ENCODE data around the gene KRTAP10-5. TPM values are rescaled to one million over a fixed set of nuclear protein-coding genes. Genes with fewer than 3 reads are reported as not detected.

The KRTAP10-5 gene
- total and polyA plus RNA-seq, 5 donors, result not detected

- no peak overlapping the region for H3K27ac ChIP-seq (ENCODE audit: low read length)
- no peak overlapping the region for H3K4me3 ChIP-seq (ENCODE audit: low read length)
- DNase-seq (no peak), ATAC-seq (no peak)
- intact Hi-C loops (cut with DNase I), result no loop called here
- 85% methylated on average over 23 of the region's 23 CpGs for WGBS
- no peaks in the 10 kb centered on the region for H3K9me3 ChIP-seq (ENCODE audit: control insufficient read depth, low read length)
- H3K4me1 ChIP-seq (ENCODE audit: control insufficient read depth, insufficient read depth, low read length), result no peaks in the 10 kb centered on the region
- no peaks in the 10 kb centered on the region for H3K27me3 ChIP-seq (ENCODE audit: control insufficient read depth, insufficient read depth)
These were observed 49.4 kb downstream of the KRTAP10-5 start for GRCh38 chr21:44530903-44531605.

- intact Hi-C loops (cut with DNase I), result no loop called here
- 88% methylated on average over 7 of the region's 7 CpGs for WGBS
These were observed 50.0 kb downstream of the KRTAP10-5 start for GRCh38 chr21:44530221-44530902.

GRCh38 chr21:44529503-44530125 lies 50.8 kb downstream of the KRTAP10-5 start:
- DNase-seq (peak in 1 of 3 donors; percentile 34), ATAC-seq (no peak)
- H3K27ac ChIP-seq (ENCODE audit: low read length), result no peak overlapping the region
- intact Hi-C loops (cut with DNase I), result no loop called here
- no peak overlapping the region for H3K4me3 ChIP-seq (ENCODE audit: low read length)
- no peaks in the 10 kb centered on the region for H3K27me3 ChIP-seq (ENCODE audit: control insufficient read depth, insufficient read depth)
- H3K4me1 ChIP-seq (ENCODE audit: control insufficient read depth, insufficient read depth, low read length), result no peaks in the 10 kb centered on the region
- 59% methylated on average over 23 of the region's 23 CpGs for WGBS
- no peaks in the 10 kb centered on the region for H3K9me3 ChIP-seq (ENCODE audit: control insufficient read depth, low read length)

More at GRCh38 chr21:44530221-44530902, 50.0 kb downstream of the KRTAP10-5 start:
- no peak for ATAC-seq
- DNase-seq, result peak in 1 of 3 donors; percentile 27
- Histone ChIP-seq H3K27ac (ENCODE audit: low read length) (no peak overlapping the region), H3K27me3 (ENCODE audit: control insufficient read depth, insufficient read depth) (no peaks in the 10 kb centered on the region), H3K4me3 (ENCODE audit: low read length) (no peak overlapping the region), H3K9me3 (ENCODE audit: control insufficient read depth, low read length) (no peaks in the 10 kb centered on the region), H3K4me1 (ENCODE audit: control insufficient read depth, insufficient read depth, low read length) (no peaks in the 10 kb centered on the region)

Other genes starting within 250 kb of the KRTAP10-5 start
- gene CFAP410, start 241.2 kb downstream of the KRTAP10-5 start, total RNA-seq, result 10 to 100 TPM; 13.2 to 19.8 (median 17.6) TPM
- 16.8 TPM for gene CFAP410, start 241.2 kb downstream of the KRTAP10-5 start, polyA plus RNA-seq
- 1 to 10 TPM; 1.0 to 1.7 (median 1.4) TPM for gene TRPM2, start 227.0 kb downstream of the KRTAP10-5 start, total RNA-seq
- 0.61 TPM for gene TRPM2, start 227.0 kb downstream of the KRTAP10-5 start, polyA plus RNA-seq
- gene LRRC3, start 125.1 kb downstream of the KRTAP10-5 start, total RNA-seq, result 1 to 10 TPM in 3 of 4 donors, under 1 TPM in 1; 0.89 to 1.1 (median 1.0) TPM
- gene LRRC3, start 125.1 kb downstream of the KRTAP10-5 start, polyA plus RNA-seq, result 0.93 TPM
- not detected for gene KRTAP10-1, start 40.4 kb downstream of the KRTAP10-5 start, total RNA-seq
- not detected for gene KRTAP10-1, start 40.4 kb downstream of the KRTAP10-5 start, polyA plus RNA-seq
- not detected for gene KRTAP10-2, start 29.1 kb downstream of the KRTAP10-5 start, total RNA-seq
- gene KRTAP10-2, start 29.1 kb downstream of the KRTAP10-5 start, polyA plus RNA-seq, result 0.11 TPM
- gene KRTAP10-3, start 21.8 kb downstream of the KRTAP10-5 start, total RNA-seq, result not detected
- gene KRTAP10-3, start 21.8 kb downstream of the KRTAP10-5 start, polyA plus RNA-seq, result not detected
- gene KRTAP10-4, start 6.9 kb downstream of the KRTAP10-5 start, total RNA-seq, result not detected
- not detected for gene KRTAP10-4, start 6.9 kb downstream of the KRTAP10-5 start, polyA plus RNA-seq
- gene KRTAP10-6, start 11.9 kb upstream of the KRTAP10-5 start, total RNA-seq, result not detected
- not detected for gene KRTAP10-6, start 11.9 kb upstream of the KRTAP10-5 start, polyA plus RNA-seq
- not detected for gene KRTAP10-7, start 20.0 kb upstream of the KRTAP10-5 start, total RNA-seq
- not detected for gene KRTAP10-7, start 20.0 kb upstream of the KRTAP10-5 start, polyA plus RNA-seq
- not detected for gene KRTAP10-8, start 31.5 kb upstream of the KRTAP10-5 start, total RNA-seq
- not detected for gene KRTAP10-8, start 31.5 kb upstream of the KRTAP10-5 start, polyA plus RNA-seq
- gene KRTAP10-9, start 46.5 kb upstream of the KRTAP10-5 start, total RNA-seq, result not detected
- not detected for gene KRTAP10-9, start 46.5 kb upstream of the KRTAP10-5 start, polyA plus RNA-seq
- gene KRTAP10-10, start 56.8 kb upstream of the KRTAP10-5 start, total RNA-seq, result not detected
- not detected for gene KRTAP10-10, start 56.8 kb upstream of the KRTAP10-5 start, polyA plus RNA-seq
- gene KRTAP10-11, start 65.8 kb upstream of the KRTAP10-5 start, total RNA-seq, result not detected
- gene KRTAP10-11, start 65.8 kb upstream of the KRTAP10-5 start, polyA plus RNA-seq, result not detected
- not detected for gene KRTAP12-4, start 74.1 kb upstream of the KRTAP10-5 start, total RNA-seq
- not detected for gene KRTAP12-4, start 74.1 kb upstream of the KRTAP10-5 start, polyA plus RNA-seq
- gene KRTAP12-3, start 77.3 kb upstream of the KRTAP10-5 start, total RNA-seq, result not detected
- gene KRTAP12-3, start 77.3 kb upstream of the KRTAP10-5 start, polyA plus RNA-seq, result not detected
- gene KRTAP12-2, start 86.3 kb upstream of the KRTAP10-5 start, total RNA-seq, result not detected
- not detected for gene KRTAP12-2, start 86.3 kb upstream of the KRTAP10-5 start, polyA plus RNA-seq
- gene KRTAP12-1, start 101.6 kb upstream of the KRTAP10-5 start, total RNA-seq, result not detected
- not detected for gene KRTAP12-1, start 101.6 kb upstream of the KRTAP10-5 start, polyA plus RNA-seq
- gene KRTAP10-12, start 116.6 kb upstream of the KRTAP10-5 start, total RNA-seq, result not detected
- not detected for gene KRTAP10-12, start 116.6 kb upstream of the KRTAP10-5 start, polyA plus RNA-seq
- 1 to 10 TPM in 3 of 4 donors, under 1 TPM in 1; 0.29 to 4.6 (median 1.3) TPM for gene TSPEAR, start 131.0 kb upstream of the KRTAP10-5 start, total RNA-seq
- 2.2 TPM for gene TSPEAR, start 131.0 kb upstream of the KRTAP10-5 start, polyA plus RNA-seq
- 10 to 100 TPM; 57.0 to 69.8 (median 64.7) TPM for gene UBE2G2, start 221.2 kb upstream of the KRTAP10-5 start, total RNA-seq
- gene UBE2G2, start 221.2 kb upstream of the KRTAP10-5 start, polyA plus RNA-seq, result 39.6 TPM
- gene SUMO3, start 237.5 kb upstream of the KRTAP10-5 start, total RNA-seq, result 10 to 100 TPM; 74.4 to 87.8 (median 84.1) TPM
- 53.3 TPM for gene SUMO3, start 237.5 kb upstream of the KRTAP10-5 start, polyA plus RNA-seq

All from right cardiac atrium (tissue), 5 donors.